Adipose tissue (tissue), 3 donors: Measurements from ENCODE around the gene TBC1D10A. TPM values are rescaled to one million over a fixed set of nuclear protein-coding genes. Genes with fewer than 3 reads are reported as not detected.

Experiments used
- H3K27ac ChIP-seq: one replicate; pipeline ENCODE4 v1.5.1; 2013; ENCODE audit warnings: low read depth, low read length
- WGBS, 3 donors: extraction: QIAGEN DNeasy Blood & Tissue Kit; methylation state at CpG; one replicate each; pipeline ENCODE4 v1.1.7; 2013; 5-methylcytosine and 5-hydroxymethylcytosine counted together
- polyA plus RNA-seq, 3 donors: library from polyadenylated mRNA; stranded (reverse); fragments of 200-250 nt; gene quantifications; one replicate each; pipeline ENCODE4 v1.2.3, GENCODE V29; 2013
- donor health status: healthy with polysubstance abuse.
- donor health status: Bipolar disorder and iron deficiency.
- donor health status: healthy.

TBC1D10A gene
- polyA plus RNA-seq, 3 donors, result 10.8 to 33.3 (median 17.8) TPM

- no peak overlapping the region for H3K27ac ChIP-seq
These were observed 19.6 kb downstream of the TBC1D10A start for GRCh38 chr22:30307041-30307574.

GRCh38 chr22:30306627-30307011 is 20.1 kb downstream of the TBC1D10A start:
- WGBS, 3 donors, result 75 to 90% (median 78%) methylated on average over 1 of the region's 1 CpG
- H3K27ac ChIP-seq, result no peak overlapping the region

More at GRCh38 chr22:30307041-30307574, 19.6 kb downstream of the TBC1D10A start:
- WGBS, 3 donors, result 49 to 90% (median 62%) methylated on average over 4 of the region's 4 CpGs

GRCh38 chr22:30305906-30306626 is 20.7 kb downstream of the TBC1D10A start:
- WGBS, 3 donors, result 32 to 56% (median 42%) methylated on average over 3 of the region's 3 CpGs
- H3K27ac ChIP-seq, result peak overlapping the region; percentile 73

- 1 to 28% (median 1%) methylated on average over 4 of the region's 4 CpGs for WGBS, 3 donors
- peak overlapping the region; percentile 73 for H3K27ac ChIP-seq
These were observed 21.2 kb downstream of the TBC1D10A start for GRCh38 chr22:30305519-30305905.

GRCh38 chr22:30304495-30305244 is 22.1 kb downstream of the TBC1D10A start:
- peak overlapping the region; percentile 73 for H3K27ac ChIP-seq
- 47 to 64% (median 48%) methylated on average over 7 of the region's 7 CpGs for WGBS, 3 donors

GRCh38 chr22:30302810-30303138 is 24.0 kb downstream of the TBC1D10A start:
- no peak overlapping the region for H3K27ac ChIP-seq

GRCh38 chr22:30301995-30302809 is 24.5 kb downstream of the TBC1D10A start:
- peak overlapping the region; percentile 10 for H3K27ac ChIP-seq
- WGBS, 3 donors, result 25 to 57% (median 30%) methylated on average over 9 of the region's 9 CpGs

More at GRCh38 chr22:30302810-30303138, 24.0 kb downstream of the TBC1D10A start:
- 46 to 75% (median 60%) methylated on average over 5 of the region's 5 CpGs for WGBS, 3 donors

- 93 to 96% (median 94%) methylated on average over 13 of the region's 13 CpGs for WGBS, 3 donors
- no peak overlapping the region for H3K27ac ChIP-seq
These were observed 27.4 kb downstream of the TBC1D10A start for GRCh38 chr22:30299322-30299721.

- no peak overlapping the region for H3K27ac ChIP-seq
- 55 to 82% (median 76%) methylated on average over 9 of the region's 9 CpGs for WGBS, 3 donors
These were observed 28.6 kb downstream of the TBC1D10A start for GRCh38 chr22:30297991-30298701.

GRCh38 chr22:30297276-30297990 is 29.3 kb downstream of the TBC1D10A start:
- H3K27ac ChIP-seq, result no peak overlapping the region
- 88 to 92% (median 90%) methylated on average over 11 of the region's 11 CpGs for WGBS, 3 donors

GRCh38 chr22:30296833-30297232 is 29.9 kb downstream of the TBC1D10A start:
- 87 to 95% (median 92%) methylated on average over 3 of the region's 3 CpGs for WGBS, 3 donors

GRCh38 chr22:30296324-30296723 is 30.4 kb downstream of the TBC1D10A start:
- 88 to 93% (median 91%) methylated on average over 4 of the region's 4 CpGs for WGBS, 3 donors
- H3K27ac ChIP-seq, result no peak overlapping the region

More at GRCh38 chr22:30296833-30297232, 29.9 kb downstream of the TBC1D10A start:
- no peak overlapping the region for H3K27ac ChIP-seq

- WGBS, 3 donors, result 70 to 75% (median 71%) methylated on average over 7 of the region's 7 CpGs
These were observed 31.2 kb downstream of the TBC1D10A start for GRCh38 chr22:30295576-30295975.

GRCh38 chr22:30294830-30295229 is 31.9 kb downstream of the TBC1D10A start:
- WGBS, 3 donors, result 91 to 95% (median 93%) methylated on average over 11 of the region's 11 CpGs
- H3K27ac ChIP-seq, result no peak overlapping the region

More at GRCh38 chr22:30295576-30295975, 31.2 kb downstream of the TBC1D10A start:
- H3K27ac ChIP-seq, result no peak overlapping the region

GRCh38 chr22:30294066-30294465 is 32.7 kb downstream of the TBC1D10A start:
- H3K27ac ChIP-seq, result no peak overlapping the region

GRCh38 chr22:30293026-30293425 is 33.7 kb downstream of the TBC1D10A start:
- 88 to 97% (median 90%) methylated on average over 7 of the region's 7 CpGs for WGBS, 3 donors
- H3K27ac ChIP-seq, result no peak overlapping the region

More at GRCh38 chr22:30294066-30294465, 32.7 kb downstream of the TBC1D10A start:
- 93 to 95% (median 95%) methylated on average over 9 of the region's 9 CpGs for WGBS, 3 donors
